WTC11 (cell line): ENCODE results near the gene CBFB. TPM values are rescaled to one million over a fixed set of nuclear protein-coding genes. Genes with fewer than 3 reads are reported as not detected.

Experiments
- ATAC-seq: fragments of 200-7000 bp; cut with Tn5 transposase; 2 replicates; pipeline ENCODE4 v1.10.0; 2021; ENCODE audit warnings: mild to moderate bottlenecking, moderate library complexity
- CTCF ChIA-PET: fragments of 300-600 bp; sonication (Branson Sonifier 250); formaldehyde crosslinking; loops from one replicate; lab custom pipeline; 2021; ENCODE audit warnings: antibody characterized with exemption; lab: Charles Lee
- POLR2A ChIA-PET: fragments of 350-600 bp; sonication (Branson Sonifier 250); formaldehyde crosslinking; loops from one replicate; lab custom pipeline; 2021; ENCODE audit warnings: antibody characterized with exemption; lab: Charles Lee
- DNase-seq: peaks from one replicate; pipeline ENCODE4 v3.0.0; 2021; ENCODE audit warnings: low spot score
- H3K27ac Mint-ChIP-seq: 2 replicates; pipeline ENCODE4 v1.8.0; 2021; ENCODE audit warnings: mixed read lengths
- H3K27me3 Mint-ChIP-seq: 2 replicates; pipeline ENCODE4 v1.8.0; 2021; ENCODE audit warnings: low read depth, mild to moderate bottlenecking, moderate library complexity, mixed read lengths
- H3K36me3 Mint-ChIP-seq: 2 replicates; pipeline ENCODE4 v1.8.0; 2021; ENCODE audit warnings: mixed read lengths
- H3K4me1 Mint-ChIP-seq: 2 replicates; pipeline ENCODE4 v1.8.0; 2022; ENCODE audit warnings: mixed read lengths
- H3K4me3 Mint-ChIP-seq: 2 replicates; pipeline ENCODE4 v1.8.0; 2021; ENCODE audit warnings: mild to moderate bottlenecking, moderate library complexity, mixed read lengths
- H3K9me3 Mint-ChIP-seq: 2 replicates; pipeline ENCODE4 v1.8.0; 2021; ENCODE audit warnings: mixed read lengths
- AFF4 ChIP-seq: sonication (generic); formaldehyde crosslinking; IDR thresholded peaks from 2 replicates; pipeline ENCODE4 v1.8.1; 2023; ENCODE audit warnings: mild to moderate bottlenecking, missing genetic modification reagents, borderline replicate concordance
- AR ChIP-seq: fragments of 250-450 bp; sonication (Bioruptor Pico); IDR thresholded peaks from 2 replicates; pipeline ENCODE4 v1.9.0; 2021; ENCODE audit warnings: mild to moderate bottlenecking
- ATF1 ChIP-seq: sonication (generic); formaldehyde crosslinking; IDR thresholded peaks from 2 replicates; pipeline ENCODE4 v1.8.1; 2023; ENCODE audit warnings: mild to moderate bottlenecking, moderate library complexity, missing genetic modification reagents
- CREB1 ChIP-seq: sonication (generic); formaldehyde crosslinking; IDR thresholded peaks from 2 replicates; pipeline ENCODE4 v1.8.0; 2023; ENCODE audit warnings: mild to moderate bottlenecking, missing genetic modification reagents
- E2F1 ChIP-seq: sonication (generic); formaldehyde crosslinking; IDR thresholded peaks from 2 replicates; pipeline ENCODE4 v1.8.0; 2022; ENCODE audit warnings: mild to moderate bottlenecking, missing genetic modification reagents
- E2F5 ChIP-seq: sonication (generic); formaldehyde crosslinking; IDR thresholded peaks from 2 replicates; pipeline ENCODE4 v1.8.1; 2022; ENCODE audit warnings: mild to moderate bottlenecking, moderate library complexity, missing genetic modification reagents
- FOXP1 ChIP-seq: sonication (generic); formaldehyde crosslinking; IDR thresholded peaks from 2 replicates; pipeline ENCODE4 v1.8.0; 2022; ENCODE audit warnings: missing genetic modification reagents, mild to moderate bottlenecking, moderate library complexity, borderline replicate concordance
- GTF2I ChIP-seq: fragments of 250-450 bp; sonication (Bioruptor Pico); conservative IDR thresholded peaks from 2 replicates; pipeline ENCODE4 v1.4.0; 2021; ENCODE audit warnings: mild to moderate bottlenecking
- IRF1 ChIP-seq: sonication (generic); formaldehyde crosslinking; IDR thresholded peaks from 2 replicates; pipeline ENCODE4 v1.8.0; 2023; ENCODE audit warnings: missing genetic modification reagents
- JAZF1 ChIP-seq: fragments of 250-450 bp; sonication (Bioruptor Pico); IDR thresholded peaks from 2 replicates; pipeline ENCODE4 v1.9.0; 2021; ENCODE audit warnings: moderate library complexity, mild to moderate bottlenecking, inconsistent platforms
- MXD4 ChIP-seq: fragments of 250-450 bp; sonication (Bioruptor Pico); IDR thresholded peaks from 2 replicates; pipeline ENCODE4 v1.8.0; 2021; ENCODE audit warnings: mild to moderate bottlenecking, moderate library complexity, borderline replicate concordance
- PRDM15 ChIP-seq: sonication (generic); formaldehyde crosslinking; IDR thresholded peaks from 2 replicates; pipeline ENCODE4 v1.8.0; 2022; ENCODE audit warnings: missing genetic modification reagents
- PREB ChIP-seq: sonication (generic); formaldehyde crosslinking; IDR thresholded peaks from 2 replicates; pipeline ENCODE4 v1.8.1; 2022; ENCODE audit warnings: mild to moderate bottlenecking, missing genetic modification reagents, moderate library complexity, borderline replicate concordance
- PRRX2 ChIP-seq: fragments of 250-450 bp; sonication (Bioruptor Pico); IDR thresholded peaks from 2 replicates; pipeline ENCODE4 v1.8.0; 2021; ENCODE audit warnings: mild to moderate bottlenecking
- RORB ChIP-seq: fragments of 250-450 bp; sonication (Bioruptor Pico); IDR thresholded peaks from 2 replicates; pipeline ENCODE4 v1.9.0; 2021; ENCODE audit warnings: mild to moderate bottlenecking
- TEAD1 ChIP-seq: sonication (generic); formaldehyde crosslinking; IDR thresholded peaks from 2 replicates; pipeline ENCODE4 v1.8.0; 2022; ENCODE audit warnings: mild to moderate bottlenecking, missing genetic modification reagents
- total RNA-seq: library from RNA; stranded (reverse); gene quantifications from 3 replicates; pipeline ENCODE4 v1.2.3, GENCODE V29; 2021

CBFB gene
- total RNA-seq, 1 experiment from 2014 or later, result 36.9 TPM

- TF ChIP-seq CREB1 (CRISPR knock-in tag) (no peak), PREB (no peak), GTF2I (CRISPR knock-in tag) (no peak), E2F5 (no peak), AFF4 (no peak), JAZF1 (CRISPR knock-in tag) (no peak), E2F1 (CRISPR knock-in tag) (no peak), ATF1 (CRISPR knock-in tag) (no peak), AR (CRISPR knock-in tag) (no peak), IRF1 (CRISPR knock-in tag) (no peak), TEAD1 (CRISPR knock-in tag) (no peak), FOXP1 (CRISPR knock-in tag) (no peak), PRRX2 (no peak), MXD4 (CRISPR knock-in tag) (no peak), PRDM15 (no peak), RORB (CRISPR knock-in tag) (no peak)
- no peak overlapping the region for H3K27ac Mint-ChIP-seq
- H3K9me3 Mint-ChIP-seq, result no peaks in the 10 kb centered on the region
Measured at GRCh38 chr16:67128887-67129286, 99.9 kb downstream of the CBFB start.

More at GRCh38 chr16:67128887-67129286, 99.9 kb downstream of the CBFB start:
- H3K4me1 Mint-ChIP-seq, result no peaks in the 10 kb centered on the region
- ATAC-seq (no peak), DNase-seq (no peak)
- H3K36me3 Mint-ChIP-seq, result peaks cover 28% of the 10 kb centered on the region
- H3K4me3 Mint-ChIP-seq, result no peak overlapping the region
- CTCF ChIA-PET, result interaction anchor here (0.9 to 1.8 kb wide), 5 partner anchors 22 to 175 kb away, joined by 3 to 7 read pairs (median 4); partner anchors contain the start of gene B3GNT9
- H3K27me3 Mint-ChIP-seq, result no peaks in the 10 kb centered on the region
- POLR2A ChIA-PET, result interaction anchor here (0.9 kb wide), 1 partner anchor 19 kb away, joined by 3 read pairs; the partner anchor contains the start of gene PHAF1
